HG02642 (cell line): ENCODE results near the gene DMRTA1.
"Not testable (repeated sequence)": the region's sequence is repeated elsewhere in the genome, so short reads cannot be mapped to it uniquely, and the experiment has no call there.

Source experiments
- ATAC-seq: cut with Tn5 transposase; IDR thresholded peaks from one replicate; pipeline ENCODE4 v1.9.1; 2021; ENCODE audit warnings: mild to moderate bottlenecking; ENCODE audit not compliant: unreplicated experiment, poor library complexity

The DMRTA1 gene

GRCh38 chr9:22455181-22455580 lies 8.6 kb downstream of the DMRTA1 start:
- no peak for ATAC-seq

GRCh38 chr9:22457448-22457847 lies 10.8 kb downstream of the DMRTA1 start:
- no peak for ATAC-seq

- ATAC-seq: no peak
Observed at GRCh38 chr9:22463205-22463604, 16.6 kb downstream of the DMRTA1 start.

- peak; percentile 79 for ATAC-seq
Observed at GRCh38 chr9:22469928-22470544, 23.4 kb downstream of the DMRTA1 start.

- no peak for ATAC-seq
Observed at GRCh38 chr9:22481566-22481965, 34.9 kb downstream of the DMRTA1 start.

- no peak for ATAC-seq
Observed at GRCh38 chr9:22483528-22484070, 37.0 kb downstream of the DMRTA1 start.

GRCh38 chr9:22496197-22496596 lies 49.6 kb downstream of the DMRTA1 start:
- ATAC-seq: not testable (repeated sequence)
